ENCODE data around the gene OR4D10.

OR4D10 gene

GRCh38 chr11:59520741-59521140, 47.6 kb downstream of the OR4D10 start:
- DNase-seq (ENCODE audit: low read depth): no peak
- no peak for TF ChIP-seq CTCF (IDR thresholded peaks at IDR 0.05; ENCODE audit: insufficient read depth, low read depth, low read length, missing control alignments)
- no peak overlapping the region for H3K4me3 ChIP-seq (ENCODE audit: low read length)

GRCh38 chr11:59523541-59523940, 50.4 kb downstream of the OR4D10 start:
- no peak for TF ChIP-seq CTCF (IDR thresholded peaks at IDR 0.05; ENCODE audit: insufficient read depth, low read depth, low read length, missing control alignments)
- no peak for DNase-seq (ENCODE audit: low read depth)
- no peak overlapping the region for H3K4me3 ChIP-seq (ENCODE audit: low read length)

- DNase-seq (ENCODE audit: low read depth): no peak
- no peak overlapping the region for H3K4me3 ChIP-seq (ENCODE audit: low read length)
- no peak for TF ChIP-seq CTCF (IDR thresholded peaks at IDR 0.05; ENCODE audit: insufficient read depth, low read depth, low read length, missing control alignments)
Observed at GRCh38 chr11:59528711-59529110, 55.6 kb downstream of the OR4D10 start.

Measured in epithelial cell of esophagus (primary cell).